Spleen (tissue), 7 donors: ENCODE measurements around the gene IRX6.

Source experiments
- CTCF ChIP-seq, 11 experiments: fragments of 200-600 bp in 7 of 11; fragments of 450-650 bp in 4 of 11; sonication (generic) in 4 of 11; IDR thresholded peaks in 8 of 11; conservative IDR thresholded peaks in 3 of 11; 1 replicate in 7 of 11; 2 replicates in 4 of 11; pipeline versions ENCODE4 v1.4.0 to v1.8.0; 2016 to 2021; ENCODE audit warnings: antibody characterized with exemption in 11 of 11, inconsistent platforms in 4 of 11, mild to moderate bottlenecking in 1 of 11
- POLR2A ChIP-seq, 3 donors: fragments of 450-650 bp; IDR thresholded peaks; one replicate each; pipeline ENCODE4 v1.5.1; 2017; ENCODE audit warnings: antibody characterized with exemption in 3 of 3, mild to moderate bottlenecking in 1 of 3
- POLR2AphosphoS5 ChIP-seq, 3 donors: sonication (generic); formaldehyde crosslinking; IDR thresholded peaks; one replicate each; pipeline ENCODE4 v1.5.1; 2017; ENCODE audit warnings: antibody characterized with exemption in 3 of 3
- donor health status: DM: no; HTN: no; CAD: no; lungs with moderate emphysema.
- donor health status: DM: no; HTN: no; CAD: no.
- donor health status: DM: no; HTN: no; CAD: no.

GRCh38 chr16:55367866-55368603 is 44.0 kb downstream of the IRX6 start:
- TF ChIP-seq CTCF (IDR thresholded peaks at IDR 0.05 in 8 of 11, conservative IDR thresholded peaks at IDR 0.05 in 3 of 11), result no peak
- no peak for TF ChIP-seq POLR2A (IDR thresholded peaks at IDR 0.05)
- no peak for TF ChIP-seq POLR2AphosphoS5 (IDR thresholded peaks at IDR 0.05)
